ENCODE data around the gene AGBL4.

DNA sequence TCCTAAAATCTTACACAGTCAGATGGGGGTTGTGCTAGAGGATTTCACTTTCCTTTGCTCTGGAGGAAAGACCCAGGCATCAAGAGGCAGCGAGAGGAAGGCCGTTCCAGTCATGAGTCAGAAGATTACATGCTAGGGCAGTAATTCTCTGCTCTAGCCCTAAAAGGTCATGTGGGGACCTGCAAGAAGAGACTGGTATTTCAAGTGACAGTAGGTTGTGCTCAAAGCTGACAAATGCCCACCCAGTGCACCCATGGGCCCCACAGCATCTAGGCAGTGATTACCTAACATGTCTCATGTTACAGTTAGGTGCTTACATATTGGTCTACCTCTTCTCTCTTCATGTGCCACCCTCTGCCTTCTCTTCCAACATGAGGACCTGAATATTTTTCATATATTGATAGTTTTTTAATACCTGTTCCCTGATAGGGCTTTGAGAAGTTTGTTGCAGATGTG lies 1147.4 kb downstream of the AGBL4 start:
- TF ChIP-seq, protein P1, sequence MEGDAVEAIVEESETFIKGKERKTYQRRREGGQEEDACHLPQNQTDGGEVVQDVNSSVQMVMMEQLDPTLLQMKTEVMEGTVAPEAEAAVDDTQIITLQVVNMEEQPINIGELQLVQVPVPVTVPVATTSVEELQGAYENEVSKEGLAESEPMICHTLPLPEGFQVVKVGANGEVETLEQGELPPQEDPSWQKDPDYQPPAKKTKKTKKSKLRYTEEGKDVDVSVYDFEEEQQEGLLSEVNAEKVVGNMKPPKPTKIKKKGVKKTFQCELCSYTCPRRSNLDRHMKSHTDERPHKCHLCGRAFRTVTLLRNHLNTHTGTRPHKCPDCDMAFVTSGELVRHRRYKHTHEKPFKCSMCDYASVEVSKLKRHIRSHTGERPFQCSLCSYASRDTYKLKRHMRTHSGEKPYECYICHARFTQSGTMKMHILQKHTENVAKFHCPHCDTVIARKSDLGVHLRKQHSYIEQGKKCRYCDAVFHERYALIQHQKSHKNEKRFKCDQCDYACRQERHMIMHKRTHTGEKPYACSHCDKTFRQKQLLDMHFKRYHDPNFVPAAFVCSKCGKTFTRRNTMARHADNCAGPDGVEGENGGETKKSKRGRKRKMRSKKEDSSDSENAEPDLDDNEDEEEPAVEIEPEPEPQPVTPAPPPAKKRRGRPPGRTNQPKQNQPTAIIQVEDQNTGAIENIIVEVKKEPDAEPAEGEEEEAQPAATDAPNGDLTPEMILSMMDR (IDR thresholded peaks at IDR 0.05): no peak
- TF ChIP-seq POLR2A (IDR thresholded peaks at IDR 0.05): no peak

All from heart left ventricle (tissue), 13 donors.